H9 (cell line): Measurements from ENCODE around the gene EZH1. TPM values are rescaled to one million over a fixed set of nuclear protein-coding genes. Genes with fewer than 3 reads are reported as not detected.

Source experiments
- DNase-seq: peaks from one replicate; pipeline ENCODE4 v3.0.0-alpha.2; 2017
- H2AFZ ChIP-seq: one replicate; pipeline ENCODE4 v1.6.1; 2013; ENCODE audit warnings: mild to moderate bottlenecking, low read length, control low read depth, moderate library complexity
- H2AK5ac ChIP-seq: 2 replicates; pipeline ENCODE4 v1.6.1; 2013; ENCODE audit warnings: low read length, control low read depth, mixed read lengths; ENCODE audit not compliant: insufficient read length
- H2BK120ac ChIP-seq: one replicate; pipeline ENCODE4 v1.6.1; 2013; ENCODE audit warnings: low read depth, mild to moderate bottlenecking, low read length, control low read depth, inconsistent platforms; ENCODE audit not compliant: poor library complexity, severe bottlenecking
- H2BK12ac ChIP-seq: 2 replicates; pipeline ENCODE4 v1.6.1; 2013; ENCODE audit warnings: low read length, control low read depth, mixed read lengths, low read depth; ENCODE audit not compliant: insufficient read length
- H2BK15ac ChIP-seq: 2 replicates; pipeline ENCODE4 v1.6.1; 2013; ENCODE audit warnings: low read depth, low read length, control low read depth
- H2BK20ac ChIP-seq: one replicate; pipeline ENCODE4 v1.6.1; 2013; ENCODE audit warnings: low read depth, mild to moderate bottlenecking, low read length, control low read depth, inconsistent platforms; ENCODE audit not compliant: poor library complexity, severe bottlenecking
- H2BK5ac ChIP-seq: 2 replicates; pipeline ENCODE4 v1.6.1; 2013; ENCODE audit warnings: low read length, control low read depth, mixed read lengths; ENCODE audit not compliant: insufficient read length
- H3K14ac ChIP-seq: 2 replicates; pipeline ENCODE4 v1.6.1; 2013; ENCODE audit warnings: low read length, control low read depth; ENCODE audit not compliant: insufficient read depth
- H3K18ac ChIP-seq: 2 replicates; pipeline ENCODE4 v1.6.1; 2013; ENCODE audit warnings: low read depth, mild to moderate bottlenecking, mixed read lengths, low read length, control low read depth; ENCODE audit not compliant: insufficient read length
- H3K23ac ChIP-seq: 2 replicates; pipeline ENCODE4 v1.6.1; 2013; ENCODE audit warnings: low read length, control low read depth, mixed read lengths, low read depth; ENCODE audit not compliant: insufficient read length
- H3K23me2 ChIP-seq: 2 replicates; pipeline ENCODE4 v1.6.1; 2013; ENCODE audit warnings: low read depth, mild to moderate bottlenecking, mixed read lengths, low read length, control low read depth; ENCODE audit not compliant: insufficient read length, poor library complexity, severe bottlenecking
- H3K27ac ChIP-seq: 2 replicates; pipeline ENCODE4 v1.5.1; 2013; ENCODE audit warnings: low read length, control low read depth, mixed read lengths, low read depth; ENCODE audit not compliant: insufficient read length
- H3K27me3 ChIP-seq: 2 replicates; pipeline ENCODE4 v1.6.1; 2013; ENCODE audit warnings: low read length, control low read depth, inconsistent platforms; ENCODE audit not compliant: insufficient read depth
- H3K4ac ChIP-seq: 2 replicates; pipeline ENCODE4 v1.6.1; 2013; ENCODE audit warnings: low read depth, mild to moderate bottlenecking, control low read depth, inconsistent platforms, low read length, moderate library complexity
- H3K4me1 ChIP-seq: 2 replicates; pipeline ENCODE4 v1.6.1; 2013; ENCODE audit warnings: low read length, control low read depth, inconsistent platforms; ENCODE audit not compliant: insufficient read depth
- H3K4me2 ChIP-seq: 2 replicates; pipeline ENCODE4 v1.6.1; 2013; ENCODE audit warnings: low read length, control low read depth, mixed read lengths; ENCODE audit not compliant: insufficient read length, insufficient read depth
- H3K56ac ChIP-seq: 2 replicates; pipeline ENCODE4 v1.6.1; 2013; ENCODE audit warnings: low read depth, mild to moderate bottlenecking, mixed read lengths, low read length, control low read depth; ENCODE audit not compliant: insufficient read length
- H3K79me1 ChIP-seq: 2 replicates; pipeline ENCODE4 v1.6.1; 2013; ENCODE audit warnings: low read depth, mild to moderate bottlenecking, moderate library complexity, low read length, control low read depth, inconsistent platforms; ENCODE audit not compliant: insufficient read depth, poor library complexity, severe bottlenecking
- H3K79me2 ChIP-seq: 2 replicates; pipeline ENCODE4 v1.6.1; 2013; ENCODE audit warnings: low read length, control low read depth, inconsistent platforms; ENCODE audit not compliant: insufficient read depth
- H3K9ac ChIP-seq: 2 replicates; pipeline ENCODE4 v1.6.1; 2013; ENCODE audit warnings: low read length, control low read depth, mixed read lengths; ENCODE audit not compliant: insufficient read length; ENCODE audit errors: extremely low read depth
- H3K9me3 ChIP-seq: one replicate; pipeline ENCODE4 v1.6.1; 2013; ENCODE audit warnings: low read depth, low read length, inconsistent platforms; ENCODE audit not compliant: control insufficient read depth
- H3T11ph ChIP-seq: one replicate; pipeline ENCODE4 v1.6.1; 2013; ENCODE audit warnings: mild to moderate bottlenecking, low read length, control low read depth, inconsistent platforms
- H4K20me1 ChIP-seq: one replicate; pipeline ENCODE4 v1.6.1; 2013; ENCODE audit not compliant: control insufficient read depth, insufficient read length, insufficient read depth
- H4K5ac ChIP-seq: 2 replicates; pipeline ENCODE4 v1.6.1; 2013; ENCODE audit warnings: low read depth, mild to moderate bottlenecking, mixed read lengths, low read length, control low read depth; ENCODE audit not compliant: insufficient read length
- H4K8ac ChIP-seq: replicated peaks from 2 replicates; pipeline ENCODE4 v1.6.1; 2013; ENCODE audit warnings: low read length, control low read depth, mixed read lengths, low read depth; ENCODE audit not compliant: insufficient read length
- H4K91ac ChIP-seq: 2 replicates; pipeline ENCODE4 v1.6.1; 2013; ENCODE audit warnings: low read depth, mild to moderate bottlenecking, moderate library complexity, mixed read lengths, low read length, control low read depth; ENCODE audit not compliant: insufficient read length
- H3K27ac Mint-ChIP-seq, 3 experiments: 2 replicates in 2 of 3; 3 replicates in 1 of 3; pipeline ENCODE4 v1.8.0; 2020 to 2021; ENCODE audit warnings: mixed read lengths in 3 of 3, mild to moderate bottlenecking in 1 of 3, moderate library complexity in 1 of 3
- H3K27me3 Mint-ChIP-seq: 2 replicates; pipeline ENCODE4 v1.8.0; 2021; ENCODE audit warnings: low read depth, mild to moderate bottlenecking, moderate library complexity, mixed read lengths
- H3K36me3 Mint-ChIP-seq, 3 experiments: 2 replicates in 2 of 3; 3 replicates in 1 of 3; pipeline ENCODE4 v1.8.0; 2020 to 2021; ENCODE audit warnings: low read depth in 3 of 3, mixed read lengths in 3 of 3; ENCODE audit not compliant: insufficient read depth in 1 of 3
- H3K4me1 Mint-ChIP-seq, 2 experiments: 2 replicates each; pipeline ENCODE4 v1.8.0; 2020; ENCODE audit warnings: mixed read lengths in 2 of 2
- H3K4me3 Mint-ChIP-seq, 2 experiments: 2 replicates in 1 of 2; 3 replicates in 1 of 2; pipeline ENCODE4 v1.8.0; 2020 to 2021; ENCODE audit warnings: mild to moderate bottlenecking in 2 of 2, mixed read lengths in 2 of 2, moderate library complexity in 1 of 2
- H3K9me3 Mint-ChIP-seq, 2 experiments: 2 replicates in 1 of 2; 3 replicates in 1 of 2; pipeline ENCODE4 v1.8.0; 2020; ENCODE audit warnings: mild to moderate bottlenecking in 2 of 2, mixed read lengths in 2 of 2, moderate library complexity in 1 of 2
- CTCF ChIP-seq: fragments of 200-600 bp; sonication (generic); conservative IDR thresholded peaks from 3 replicates; pipeline ENCODE4 v1.8.0; 2021; ENCODE audit warnings: antibody characterized with exemption, mild to moderate bottlenecking
- WGBS: extraction: QIAGEN DNeasy Blood & Tissue Kit; methylation state at CpG from one replicate; pipeline ENCODE4 v1.1.7; 2013; ENCODE audit warnings: missing lambda C conversion rate, low lambda C conversion rate, mixed read lengths; ENCODE audit not compliant: insufficient read length; ENCODE audit errors: extremely low coverage; 5-methylcytosine and 5-hydroxymethylcytosine counted together
- total RNA-seq: library from RNA; stranded (reverse); gene quantifications from 2 replicates; pipeline ENCODE4 v1.2.1, GENCODE V29; 2021

EZH1 gene
- total RNA-seq, 1 experiment from 2014 or later, result 17.9 TPM

GRCh38 chr17:42655528-42655927 lies 89.3 kb downstream of the EZH1 start:
- no CpG with 5 or more reads among the region's 2 CpGs for WGBS

More at GRCh38 chr17:42655528-42655927, 89.3 kb downstream of the EZH1 start:
- Histone ChIP-seq H4K20me1 (no peaks in the 10 kb centered on the region), H3K79me2 (no peaks in the 10 kb centered on the region), H3K14ac (no peak overlapping the region), H3T11ph (no peak overlapping the region), H3K27ac (no peak overlapping the region), H3K23me2 (peaks cover 10% of the 10 kb centered on the region), H4K91ac (no peak overlapping the region), H2BK5ac (no peak overlapping the region), H3K79me1 (no peaks in the 10 kb centered on the region), H2AK5ac (no peak overlapping the region), H2BK12ac (no peak overlapping the region), H3K9ac (no peak overlapping the region), H3K4me2 (no peak overlapping the region), H2BK120ac (no peak overlapping the region), H3K4ac (no peak overlapping the region), H3K23ac (no peak overlapping the region), H3K9me3 (no peaks in the 10 kb centered on the region), H2BK15ac (no peak overlapping the region), H4K5ac (no peak overlapping the region), H2AFZ (no peak overlapping the region), H2BK20ac (no peak overlapping the region), H3K4me1 (no peaks in the 10 kb centered on the region; the same call in 1 of the 2 replicates), H4K8ac (no peak overlapping the region), H3K56ac (no peak overlapping the region), H3K27me3 (no peaks in the 10 kb centered on the region), H3K18ac (no peak overlapping the region)
- TF ChIP-seq CTCF, result no peak
- peaks cover 0 to 6% of the 10 kb centered on the region in 2 experiments; a peak in 2 of 5 replicates for H3K9me3 Mint-ChIP-seq
- H3K27me3 Mint-ChIP-seq, result peaks cover 6% of the 10 kb centered on the region
- no peak overlapping the region for H3K4me3 Mint-ChIP-seq
- no peak for DNase-seq
- peaks cover 2 to 8% (median 3%) of the 10 kb centered on the region in 3 experiments; a peak in 5 of 7 replicates for H3K36me3 Mint-ChIP-seq
- peaks cover 15 to 24% of the 10 kb centered on the region in 2 experiments for H3K4me1 Mint-ChIP-seq
- peak overlapping the region in 1 of 3 experiments; percentile 7; a peak in 1 of 7 replicates for H3K27ac Mint-ChIP-seq
